T-helper 2 cell treated with Interferon-gamma antibody and Interleukin-4, amounts not matched to agents 100 ng/mL and 5 ng/mL, for 36 hours (primary cell): ENCODE measurements around the gene P2RX6. TPM values are rescaled to one million over a fixed set of nuclear protein-coding genes. Genes with fewer than 3 reads are reported as not detected.
"Not testable (repeated sequence)": the region's sequence is repeated elsewhere in the genome, so short reads cannot be mapped to it uniquely, and the experiment has no call there.

Experiments
- intact Hi-C: fragments of 100-400 bp; cut with micrococcal nuclease; formaldehyde crosslinking; loops from one replicate; pipeline ENCODE4 v1.15.1; 2023
- total RNA-seq: library from RNA; stranded (reverse); gene quantifications from 2 replicates; pipeline ENCODE4 v1.2.3, GENCODE V29; 2022

The P2RX6 gene
- 0.14 and 0.57 TPM in 2 replicates for total RNA-seq

DNA sequence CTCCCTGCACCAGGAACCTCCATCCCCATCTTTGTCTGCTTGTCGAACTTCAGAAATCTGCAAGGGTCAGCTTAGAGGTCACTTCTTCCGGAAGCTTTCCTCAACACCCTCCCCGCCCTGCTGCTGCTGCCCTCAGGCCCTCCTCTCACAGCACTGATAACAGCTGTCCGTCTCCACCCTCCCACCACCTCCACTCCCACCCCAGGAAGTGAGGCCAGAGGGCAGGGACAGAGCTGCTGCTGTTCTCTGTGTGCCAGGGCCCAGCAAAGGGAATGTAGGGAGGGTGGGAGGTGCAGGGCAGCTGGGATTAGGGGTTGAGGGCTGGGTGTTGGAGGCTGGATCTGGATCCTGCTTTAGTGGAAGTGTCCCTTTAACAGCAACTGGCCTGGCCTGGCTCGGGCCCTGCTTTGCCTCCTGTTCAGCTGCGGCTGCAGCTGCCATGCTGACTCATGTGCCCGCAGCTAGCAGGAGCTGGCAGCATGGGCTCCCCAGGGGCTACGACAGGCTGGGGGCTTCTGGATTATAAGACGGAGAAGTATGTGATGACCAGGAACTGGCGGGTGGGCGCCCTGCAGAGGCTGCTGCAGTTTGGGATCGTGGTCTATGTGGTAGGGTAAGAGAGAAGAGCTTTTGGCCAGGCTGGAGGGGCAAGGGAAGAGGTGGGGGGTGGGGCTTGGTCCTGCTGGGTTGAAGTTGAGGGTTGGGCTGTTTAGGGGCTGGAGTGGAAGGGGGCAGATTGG lies at the start of gene P2RX6:
TSS of gene P2RX6 (plus strand) at position 440 of the 740 bp plus-strand sequence. CDS start at position 450, 10 bp downstream.
- intact Hi-C loops = loop anchor here (1.0 kb wide), 1 partner anchor 13 kb away; the partner anchor contains the start of gene THAP7

DNA sequence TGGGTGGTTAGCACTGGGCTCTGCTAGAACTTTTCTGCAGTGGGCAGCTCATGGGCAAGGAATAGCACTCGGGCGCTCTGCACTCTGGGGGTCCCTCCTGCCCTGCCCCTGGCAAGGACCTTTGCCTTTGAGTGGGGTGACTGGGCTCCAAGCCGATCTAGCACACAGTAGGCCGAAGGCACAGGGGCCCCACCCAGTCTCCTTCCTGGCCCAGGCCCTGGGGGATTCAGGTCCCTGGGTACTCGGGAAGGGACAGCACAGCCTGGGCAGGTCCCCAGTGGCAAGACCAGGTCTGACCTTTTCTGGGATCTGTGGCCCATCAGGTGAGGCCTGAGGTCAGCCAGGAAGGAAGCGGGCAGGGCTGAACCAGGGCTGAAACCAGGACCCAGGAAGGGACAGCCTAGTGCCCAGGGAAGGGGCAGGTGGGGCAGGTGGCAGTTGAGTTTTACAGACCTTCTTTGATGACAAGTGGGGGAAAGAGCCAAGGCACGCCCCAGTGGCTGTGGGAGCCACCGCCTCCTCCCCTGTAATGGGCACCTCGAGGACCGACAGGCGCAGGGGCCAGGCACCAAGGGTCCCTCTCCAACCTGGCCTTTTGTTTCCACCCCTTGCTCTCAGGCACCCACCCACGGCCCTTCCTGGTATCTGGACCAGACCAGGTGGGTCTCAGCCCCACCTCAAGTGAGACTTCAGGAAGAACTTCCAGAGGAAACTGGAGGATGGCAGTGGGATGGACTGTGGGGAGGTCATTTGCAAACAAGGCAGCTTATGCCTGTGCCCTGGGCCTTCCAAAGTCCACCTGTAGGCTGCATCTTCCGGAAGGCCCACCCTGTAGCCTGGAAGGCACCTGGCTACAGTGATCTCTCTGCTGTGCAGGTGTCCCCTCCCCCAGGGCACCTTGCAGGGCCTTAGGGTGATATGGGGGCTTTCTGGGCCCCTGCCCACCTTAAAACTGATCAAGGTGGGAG lies 48.8 kb upstream of the P2RX6 start:
- intact Hi-C loops = no loop called here

DNA sequence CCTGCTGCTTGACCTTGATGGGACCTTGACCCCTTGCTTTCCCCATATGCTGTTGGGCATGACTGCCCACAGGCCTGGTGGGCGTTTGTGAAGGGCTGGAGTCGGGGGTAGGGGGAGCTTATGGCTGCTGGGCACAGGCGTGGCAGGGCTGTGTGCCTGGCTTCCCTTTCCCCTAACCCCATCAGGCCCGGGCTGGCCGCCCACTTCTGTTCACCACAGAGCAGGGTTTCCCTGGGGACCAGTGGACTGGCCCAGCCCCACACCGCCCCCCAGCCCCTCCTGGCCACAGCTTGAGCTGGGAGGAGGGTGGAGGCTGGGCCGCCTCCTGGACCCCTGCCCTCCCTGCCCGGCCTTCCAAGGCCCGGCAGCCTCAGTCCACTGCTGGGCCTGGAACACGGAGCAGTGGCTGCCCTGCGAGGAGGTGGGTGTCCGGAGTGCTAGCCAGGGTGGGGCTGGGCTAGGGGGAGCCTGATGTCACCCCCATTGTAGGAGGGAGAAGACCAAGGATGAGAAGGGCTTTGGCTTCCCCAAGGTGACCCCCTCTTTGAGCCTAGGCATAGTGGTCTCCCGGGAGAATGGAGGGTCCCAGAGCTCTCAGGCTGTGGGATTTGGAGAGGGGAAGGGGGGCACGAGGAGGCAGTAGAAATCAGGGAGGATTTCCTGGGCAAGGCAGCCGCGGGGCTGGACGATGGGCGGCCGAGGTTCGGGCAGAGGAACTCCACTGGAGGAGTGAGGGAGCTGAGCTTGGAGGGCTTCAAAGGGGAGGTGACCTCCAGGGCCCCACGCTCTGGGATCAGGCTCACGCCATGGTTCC lies 47.9 kb upstream of the P2RX6 start, which contains the start of gene AIFM3:
TSS of gene AIFM3 (plus strand) at position 373 of the 814 bp plus-strand sequence. CDS start 690 bp downstream, outside the sequence.
- intact Hi-C loops = no loop called here

DNA sequence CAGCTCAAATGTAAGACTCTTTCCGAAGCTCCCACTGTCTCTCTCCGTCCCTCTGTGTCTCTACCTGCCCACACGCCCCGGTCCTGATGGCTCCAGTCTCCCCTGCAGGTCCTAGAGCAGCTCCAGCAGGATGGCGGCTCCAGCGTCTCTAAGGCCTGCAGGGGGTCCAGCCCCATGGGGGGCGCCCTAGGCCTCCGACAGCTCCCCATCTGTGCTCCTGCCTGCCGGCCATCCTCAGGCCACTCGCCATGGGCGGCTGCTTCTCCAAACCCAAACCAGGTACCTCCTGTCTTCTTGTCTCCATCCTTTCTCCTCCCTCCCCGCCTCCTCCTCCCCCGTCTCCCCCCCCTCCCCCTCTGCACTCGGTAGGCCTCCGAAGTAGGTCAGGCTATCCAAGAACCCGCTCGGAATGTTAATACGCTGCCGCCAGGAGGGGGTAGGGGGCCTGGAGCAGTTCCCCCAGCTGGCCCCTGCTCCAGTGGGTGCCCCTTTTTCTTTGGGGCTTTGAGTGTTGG lies 47.2 kb upstream of the P2RX6 start:
- intact Hi-C loops = no loop called here

DNA sequence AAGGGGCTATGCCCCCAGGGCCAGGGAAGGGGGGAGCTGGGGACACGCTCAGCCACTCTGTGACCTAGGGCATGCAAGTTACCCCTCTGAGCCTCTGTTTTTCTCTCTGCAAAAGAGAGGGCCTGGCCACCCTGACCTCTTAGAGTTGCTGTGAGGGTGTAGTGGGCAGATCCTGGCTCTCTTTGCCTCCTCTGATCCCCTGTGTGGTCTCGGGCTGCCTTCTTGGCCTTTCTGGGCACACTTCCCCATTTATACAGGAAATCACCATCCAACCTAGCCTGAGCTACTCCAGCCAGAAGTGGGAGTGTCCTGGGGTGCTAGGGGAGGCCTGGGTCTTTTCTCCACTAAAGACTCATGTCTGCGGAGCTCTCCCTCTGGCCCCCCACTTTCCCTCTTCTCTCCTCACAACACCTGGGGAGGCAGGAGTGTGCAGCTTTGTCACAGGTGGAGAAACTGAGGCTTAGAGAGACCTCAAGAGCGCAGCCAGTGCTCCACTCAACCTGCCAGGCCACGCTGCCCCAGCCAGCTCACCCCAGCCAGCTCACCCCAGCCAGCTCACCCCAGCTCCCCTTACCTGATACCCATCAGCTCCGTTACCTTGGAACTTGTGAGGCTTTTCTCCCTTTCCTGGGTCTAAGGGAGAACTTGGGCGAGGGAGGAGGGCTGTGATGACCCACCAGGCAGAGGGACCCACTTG lies 46.5 kb upstream of the P2RX6 start:
- intact Hi-C loops = no loop called here

DNA sequence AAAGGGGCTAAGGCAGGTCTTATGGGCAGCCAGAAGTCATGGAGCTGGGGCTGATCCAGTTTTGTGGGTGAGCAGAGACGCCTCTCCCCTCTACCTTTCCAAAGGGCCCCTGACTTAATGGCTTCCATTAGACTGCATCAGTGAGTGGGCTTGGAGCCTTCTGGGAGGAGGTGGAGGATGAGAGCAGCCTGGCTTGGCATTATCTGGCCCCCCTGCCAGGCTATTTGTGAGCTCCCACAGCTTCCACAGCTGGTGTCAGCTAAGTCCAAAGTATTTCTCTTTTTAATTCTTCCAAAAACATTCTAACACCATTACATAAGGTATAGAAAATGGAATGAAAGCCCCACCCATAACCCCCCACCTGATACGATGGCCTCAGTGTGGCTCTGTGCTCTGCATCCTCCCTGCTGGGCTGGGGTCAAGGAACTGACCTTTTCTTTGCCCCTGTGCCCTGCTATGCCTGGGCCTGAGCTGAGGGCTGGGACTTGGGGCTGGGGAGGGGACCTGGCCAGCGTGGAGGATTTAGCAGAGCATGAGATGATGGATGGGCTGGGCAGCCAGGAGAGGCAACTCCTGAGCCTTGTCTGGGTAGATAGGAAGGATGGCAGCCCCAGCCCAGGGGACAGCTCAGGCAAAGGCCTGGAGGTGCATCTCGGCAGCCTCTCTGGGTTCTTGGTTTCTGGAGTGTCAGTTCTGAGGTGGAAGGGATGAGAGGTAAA lies 43.9 kb upstream of the P2RX6 start:
- intact Hi-C loops = no loop called here

DNA sequence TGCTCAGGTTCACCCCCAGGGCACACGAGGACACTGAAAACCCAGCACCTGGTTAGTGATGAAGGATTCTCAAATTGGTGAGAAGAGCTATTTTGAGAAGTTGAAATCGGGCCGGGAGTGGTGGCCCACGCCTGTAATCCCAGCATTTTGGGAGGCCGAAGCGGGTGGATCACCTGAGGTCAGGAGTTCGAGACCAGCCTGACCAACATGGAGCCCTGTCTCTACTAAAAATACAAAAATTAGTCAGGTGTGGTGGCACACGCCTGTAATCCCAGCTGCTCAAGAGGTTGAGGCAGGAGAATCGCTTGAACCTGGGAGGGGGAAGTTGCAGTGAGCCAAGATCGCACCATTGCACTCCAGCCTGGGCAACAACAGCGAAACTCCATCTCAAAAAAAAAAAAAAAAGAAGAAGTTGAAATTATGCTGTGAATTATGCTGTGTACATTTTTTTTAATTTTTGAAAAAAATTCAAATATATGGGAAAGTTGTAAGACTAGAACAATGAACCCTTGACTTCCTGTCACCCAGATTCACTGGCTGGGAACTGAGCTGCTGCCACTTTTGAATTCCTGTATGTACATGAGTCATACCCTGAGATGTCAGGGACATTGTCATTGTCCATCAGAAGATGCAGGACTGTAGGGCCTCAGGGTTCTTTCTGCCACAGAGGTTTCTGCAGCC lies 42.8 kb upstream of the P2RX6 start:
- intact Hi-C loops = not testable (repeated sequence)

DNA sequence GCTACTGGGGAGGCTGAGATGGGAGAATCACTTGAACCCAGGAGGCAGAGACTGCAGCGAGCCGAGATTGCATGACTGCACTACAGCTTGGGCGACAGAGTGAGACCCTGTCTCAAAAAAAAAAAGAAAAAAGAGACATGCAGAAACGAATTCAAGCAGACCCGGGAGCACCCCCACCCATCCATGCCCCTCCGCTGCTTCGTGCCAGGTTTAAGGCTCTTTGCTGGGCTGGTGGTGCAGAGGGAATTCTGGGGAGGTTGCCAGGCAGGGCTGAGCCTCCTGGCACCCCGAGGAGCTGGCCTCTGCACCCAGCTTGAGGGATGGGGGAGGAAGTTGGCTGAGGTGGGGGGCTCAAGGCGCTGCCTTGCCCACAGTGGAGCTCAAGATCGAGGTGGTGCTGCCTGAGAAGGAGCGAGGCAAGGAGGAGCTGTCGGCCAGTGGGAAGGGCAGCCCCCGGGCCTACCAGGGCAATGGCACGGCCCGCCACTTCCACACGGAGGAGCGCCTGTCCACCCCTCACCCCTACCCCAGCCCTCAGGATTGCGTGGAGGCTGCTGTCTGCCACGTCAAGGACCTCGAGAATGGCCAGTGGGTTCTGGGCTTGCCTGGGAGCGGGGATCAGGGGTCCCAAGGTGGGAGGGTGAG lies 41.9 kb upstream of the P2RX6 start:
- intact Hi-C loops = no loop called here

DNA sequence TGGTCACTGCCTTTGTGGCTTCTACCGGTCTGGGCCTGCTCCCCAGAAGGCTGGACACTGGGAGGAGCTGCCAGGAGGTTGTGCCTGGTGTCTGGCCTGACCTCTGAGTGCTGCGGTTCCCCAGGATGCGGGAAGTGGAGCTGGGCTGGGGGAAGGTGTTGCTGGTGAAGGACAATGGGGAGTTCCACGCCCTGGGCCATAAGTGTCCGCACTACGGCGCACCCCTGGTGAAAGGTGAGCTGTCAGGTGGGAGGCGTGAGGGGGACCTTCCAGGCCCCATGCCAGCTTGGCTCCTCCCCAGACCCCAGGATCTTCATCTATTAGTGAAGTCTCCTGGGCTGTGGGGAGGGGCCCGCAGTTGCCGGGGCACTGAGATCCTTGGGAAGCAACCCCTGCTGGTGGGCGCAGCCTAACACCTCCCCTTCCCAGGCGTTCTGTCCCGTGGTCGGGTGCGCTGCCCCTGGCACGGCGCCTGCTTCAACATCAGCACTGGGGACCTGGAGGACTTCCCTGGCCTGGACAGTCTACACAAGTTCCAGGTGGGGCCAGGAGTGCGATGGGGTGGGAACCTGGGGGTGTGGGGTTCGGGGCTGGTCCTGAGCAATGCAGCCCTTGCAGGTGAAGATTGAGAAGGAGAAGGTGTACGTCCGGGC lies 41.2 kb upstream of the P2RX6 start:
- intact Hi-C loops = no loop called here

DNA sequence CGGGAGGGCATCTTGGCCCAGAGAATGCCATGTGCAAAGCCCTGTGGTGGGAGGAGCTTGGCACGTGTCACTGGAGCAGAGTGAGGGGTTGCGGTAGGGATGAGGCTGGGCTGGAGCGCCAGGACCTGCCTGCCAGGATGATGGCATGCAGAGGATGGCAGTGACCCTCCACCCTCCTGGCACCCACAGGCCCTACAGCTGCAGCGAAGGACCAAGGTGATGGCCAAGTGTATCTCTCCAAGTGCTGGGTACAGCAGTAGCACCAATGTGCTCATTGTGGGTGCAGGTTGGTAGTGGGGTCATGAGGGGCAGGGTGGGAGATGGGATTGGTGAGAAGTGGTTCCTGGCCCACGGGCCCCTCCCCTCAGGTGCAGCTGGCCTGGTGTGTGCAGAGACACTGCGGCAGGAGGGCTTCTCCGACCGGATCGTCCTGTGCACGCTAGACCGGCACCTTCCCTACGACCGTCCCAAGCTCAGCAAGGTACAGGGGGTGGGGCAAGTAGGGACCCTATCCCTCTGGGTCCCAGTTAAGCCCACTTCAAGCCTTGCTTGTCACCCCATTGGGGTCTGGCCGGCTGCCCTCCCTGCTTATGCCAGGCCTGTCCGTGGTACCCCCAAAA lies 40.5 kb upstream of the P2RX6 start:
- intact Hi-C loops = no loop called here

DNA sequence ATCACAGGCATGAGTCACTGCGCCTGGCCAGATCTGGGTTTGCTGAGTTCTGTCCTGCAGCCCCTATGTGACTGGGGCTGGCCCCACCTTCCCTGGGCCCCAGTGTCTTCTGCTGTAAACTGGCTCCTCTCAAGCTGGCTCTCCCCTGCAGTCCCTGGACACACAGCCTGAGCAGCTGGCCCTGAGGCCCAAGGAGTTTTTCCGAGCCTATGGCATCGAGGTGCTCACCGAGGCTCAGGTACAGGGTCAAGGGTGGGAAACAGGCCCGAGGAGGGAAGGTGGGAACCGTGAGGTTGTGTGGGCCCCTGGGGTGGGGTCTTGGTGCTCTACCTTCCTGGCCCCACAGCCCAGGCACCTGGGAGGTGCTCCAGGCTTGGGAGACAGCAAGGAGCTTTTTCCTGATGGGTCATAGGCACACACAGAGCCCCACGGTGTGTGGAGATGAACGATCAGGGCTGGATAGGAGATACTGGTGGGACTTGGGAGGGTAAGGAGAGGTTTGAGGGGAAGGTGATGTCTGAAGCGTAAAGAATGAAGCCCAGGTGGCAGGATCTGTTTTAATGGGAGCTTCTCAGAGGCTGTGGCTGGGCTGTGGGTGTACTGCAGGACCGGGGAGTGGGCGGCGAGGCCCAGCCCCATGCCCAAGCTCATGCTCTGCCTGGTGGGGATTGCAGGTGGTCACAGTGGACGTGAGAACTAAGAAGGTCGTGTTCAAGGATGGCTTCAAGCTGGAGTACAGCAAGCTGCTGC lies 39.2 kb upstream of the P2RX6 start:
- intact Hi-C loops = no loop called here

DNA sequence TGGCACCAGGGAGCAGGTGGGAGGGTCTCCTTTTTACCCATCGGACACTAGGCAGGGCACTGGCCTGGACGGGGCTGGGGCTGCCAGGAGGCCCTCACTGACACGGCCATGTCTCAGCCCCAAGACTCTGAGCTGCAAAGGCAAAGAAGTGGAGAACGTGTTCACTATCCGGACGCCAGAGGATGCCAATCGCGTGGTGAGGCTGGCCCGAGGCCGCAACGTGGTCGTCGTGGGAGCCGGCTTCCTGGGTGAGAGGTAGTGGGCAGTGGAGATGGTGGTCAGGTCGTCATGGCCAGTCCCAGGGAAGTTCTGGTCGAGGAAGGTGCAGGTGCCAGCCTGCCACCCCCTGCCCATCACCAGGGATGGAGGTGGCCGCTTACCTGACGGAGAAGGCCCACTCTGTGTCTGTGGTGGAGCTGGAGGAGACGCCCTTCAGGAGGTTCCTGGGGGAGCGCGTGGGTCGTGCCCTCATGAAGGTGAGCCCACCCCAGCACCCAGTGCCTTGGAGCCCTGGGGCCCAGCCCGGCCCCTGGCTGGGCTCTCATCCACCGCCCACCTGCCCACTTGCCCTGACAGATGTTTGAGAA lies 38.6 kb upstream of the P2RX6 start:
- intact Hi-C loops = no loop called here

DNA sequence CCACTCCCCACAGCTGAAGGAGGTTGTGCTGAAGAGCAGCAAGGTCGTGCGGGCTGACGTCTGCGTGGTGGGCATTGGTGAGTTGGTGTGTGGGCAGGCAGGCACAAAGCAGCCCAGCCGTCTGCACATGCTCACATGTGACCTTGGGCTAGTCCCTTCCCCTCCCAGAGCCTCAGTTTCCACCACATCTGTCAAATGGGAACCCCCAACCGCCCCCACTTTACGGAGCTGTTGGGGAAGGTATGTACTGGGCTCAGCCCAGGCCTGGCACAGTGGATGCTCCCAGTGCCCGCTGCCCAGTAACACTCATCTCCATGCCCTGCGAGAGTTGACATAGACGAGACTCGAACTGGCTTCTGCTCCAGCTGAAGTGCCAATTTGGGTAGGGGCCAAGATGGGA lies 37.9 kb upstream of the P2RX6 start:
- intact Hi-C loops = no loop called here

DNA sequence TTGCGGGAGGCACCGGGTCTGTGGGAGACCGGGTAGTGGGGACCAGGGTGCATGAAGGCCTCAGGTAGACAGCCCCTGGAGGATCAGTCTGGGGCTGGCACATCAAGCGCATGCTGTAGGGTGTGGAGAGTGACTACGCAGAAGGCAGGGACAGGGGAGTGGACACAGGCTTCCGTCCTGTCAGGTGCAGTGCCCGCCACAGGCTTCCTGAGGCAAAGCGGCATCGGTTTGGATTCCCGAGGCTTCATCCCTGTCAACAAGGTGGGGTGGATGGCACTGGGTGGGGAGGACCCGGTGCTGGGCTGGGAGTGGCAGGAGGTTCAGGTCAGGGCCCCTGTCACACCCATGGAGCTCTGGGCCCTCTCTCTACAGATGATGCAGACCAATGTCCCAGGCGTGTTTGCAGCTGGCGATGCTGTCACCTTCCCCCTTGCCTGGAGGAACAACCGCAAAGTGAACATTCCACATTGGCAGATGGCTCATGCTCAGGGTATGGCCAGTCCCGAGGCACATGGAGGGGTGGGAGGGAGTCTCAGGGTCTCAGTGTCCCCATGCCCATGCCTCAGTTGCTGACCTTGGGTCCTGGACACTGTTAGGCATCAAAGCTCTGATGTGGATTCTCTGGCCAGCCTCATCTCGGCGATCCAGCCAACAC lies 37.3 kb upstream of the P2RX6 start:
- intact Hi-C loops = no loop called here

DNA sequence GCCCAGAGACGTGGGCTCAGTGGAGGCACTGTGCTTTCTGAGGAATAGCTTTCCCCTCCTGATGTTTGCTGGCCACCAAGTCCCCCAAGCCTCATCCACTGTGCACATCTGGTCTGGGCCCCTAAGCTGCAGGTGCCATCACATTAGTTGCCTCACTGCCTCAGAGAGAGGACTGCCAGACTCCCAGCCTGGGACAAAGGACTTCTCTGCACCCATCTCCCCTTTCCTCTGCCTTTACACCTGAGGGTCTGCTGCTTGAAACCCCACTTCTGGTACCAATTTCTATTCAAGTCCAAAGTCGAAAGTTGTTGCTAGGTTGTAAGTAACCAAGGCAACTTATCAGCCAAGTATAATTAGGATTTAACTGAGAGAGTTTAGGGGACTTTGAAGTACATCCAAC lies 36.5 kb upstream of the P2RX6 start:
- intact Hi-C loops = no loop called here

DNA sequence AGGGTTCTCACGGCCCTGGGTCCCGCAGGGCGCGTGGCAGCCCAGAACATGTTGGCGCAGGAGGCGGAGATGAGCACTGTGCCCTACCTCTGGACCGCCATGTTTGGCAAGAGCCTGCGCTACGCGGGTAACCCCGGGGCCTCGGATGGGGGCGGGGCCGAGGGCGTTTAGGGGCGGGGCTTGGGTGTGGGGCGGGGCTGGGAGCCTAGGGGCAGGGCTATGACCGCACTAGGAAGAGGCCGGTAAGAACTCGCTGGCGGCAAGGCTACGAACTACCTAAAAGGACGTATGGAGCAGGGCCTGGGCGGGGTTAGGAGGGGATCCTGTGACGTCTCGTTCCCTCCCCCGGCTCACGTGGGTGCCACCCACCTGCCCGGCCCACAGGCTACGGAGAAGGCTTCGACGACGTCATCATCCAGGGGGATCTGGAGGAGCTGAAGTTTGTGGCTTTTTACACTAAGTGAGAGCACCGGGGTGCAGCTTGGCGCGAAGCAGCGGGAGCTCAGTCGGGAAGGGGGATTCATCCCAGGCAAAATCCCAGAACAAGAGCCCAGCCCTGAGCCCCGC lies 35.6 kb upstream of the P2RX6 start:
- intact Hi-C loops = no loop called here
